GM12873 (cell line): ENCODE data around the gene ZNF580.

Experiments
- CTCF ChIP-seq: IDR thresholded peaks from 2 replicates; pipeline ENCODE4 v1.5.1; 2012; ENCODE audit warnings: low read depth, mild to moderate bottlenecking, moderate library complexity, low read length, control low read depth; ENCODE audit not compliant: insufficient read depth; ENCODE audit errors: missing control alignments

The ZNF580 gene

DNA sequence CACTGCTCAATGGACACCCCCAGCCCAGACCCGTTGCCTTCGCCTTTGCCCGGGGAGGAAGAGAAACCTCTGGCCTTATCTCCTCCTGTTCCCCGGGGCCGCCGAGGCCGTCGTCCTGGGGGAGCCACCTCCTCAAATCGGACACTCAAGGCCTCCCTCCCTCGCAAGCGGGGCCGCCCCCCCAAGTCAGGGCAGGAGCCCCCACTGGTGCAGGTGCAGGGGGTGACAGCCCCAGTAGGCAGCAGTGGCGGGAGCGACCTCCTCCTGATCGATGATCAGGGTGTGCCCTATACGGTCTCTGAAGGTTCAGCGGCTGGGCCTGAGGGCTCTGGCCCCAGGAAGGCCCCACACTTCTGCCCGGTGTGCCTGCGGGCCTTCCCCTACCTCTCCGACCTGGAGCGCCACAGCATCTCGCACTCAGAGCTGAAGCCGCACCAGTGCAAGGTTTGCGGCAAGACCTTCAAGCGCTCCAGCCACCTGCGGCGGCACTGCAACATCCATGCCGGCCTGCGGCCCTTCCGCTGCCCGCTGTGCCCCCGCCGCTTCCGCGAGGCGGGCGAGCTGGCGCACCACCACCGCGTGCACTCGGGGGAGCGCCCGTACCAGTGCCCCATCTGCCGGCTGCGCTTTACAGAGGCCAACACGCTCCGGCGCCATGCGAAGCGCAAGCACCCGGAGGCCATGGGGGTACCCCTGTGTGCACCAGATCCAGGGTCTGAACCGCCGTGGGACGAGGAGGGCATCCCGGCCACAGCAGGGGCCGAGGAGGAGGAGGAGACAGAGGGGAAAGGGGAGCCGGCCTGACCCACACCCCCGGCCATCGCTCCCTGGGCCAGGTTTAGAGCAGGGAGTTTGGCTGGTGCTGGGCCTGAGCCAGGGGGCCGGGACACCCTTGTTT lies 38.4 kb upstream of the ZNF580 start:
- no peak for TF ChIP-seq CTCF

DNA sequence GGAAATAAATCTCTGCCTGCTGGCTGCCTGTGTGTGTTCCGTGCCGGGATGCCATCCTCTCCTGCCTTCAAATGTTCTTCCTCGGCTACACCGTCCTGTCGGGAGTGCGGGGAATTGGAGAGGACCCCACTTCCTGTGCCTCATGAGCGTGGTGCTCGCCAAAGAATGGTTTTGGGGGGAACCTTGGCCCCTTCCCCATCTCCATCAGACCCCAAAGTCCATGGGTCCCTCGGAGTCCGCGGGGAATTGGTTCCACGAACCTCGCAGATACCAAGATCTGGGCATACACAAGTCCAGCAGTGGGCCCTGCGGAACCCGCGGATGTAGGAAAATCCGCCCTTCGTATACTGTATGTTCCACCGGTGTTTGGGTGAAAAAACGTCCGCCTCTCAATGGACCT lies 37.7 kb upstream of the ZNF580 start:
- TF ChIP-seq CTCF, result no peak

- TF ChIP-seq CTCF, result no peak
These were observed 37.1 kb upstream of the ZNF580 start for GRCh38 chr19:55603581-55604292.

- TF ChIP-seq CTCF, result no peak
These were observed 35.6 kb upstream of the ZNF580 start for GRCh38 chr19:55605207-55605636.

GRCh38 chr19:55605637-55606470 lies 34.9 kb upstream of the ZNF580 start, which contains the start of gene ZNF865:
Gene ZNF865 (plus strand): TSS chr19:55605647. CDS start chr19:55613619, 7,972 bp downstream.
- peak; percentile 84 for TF ChIP-seq CTCF

- TF ChIP-seq CTCF, result no peak
These were observed 34.4 kb upstream of the ZNF580 start for GRCh38 chr19:55606471-55606787.
